SK-N-SH treated with all-trans-retinoic acid at 6 μM for 48 hours (cell line): ENCODE results near the gene RBMS3.

Experiments used
- CSDC2 ChIP-seq: fragments of 250-450 bp; sonication (Bioruptor Pico); IDR thresholded peaks from 2 replicates; pipeline ENCODE4 v1.5.0; 2020; ENCODE audit warnings: mild to moderate bottlenecking, moderate library complexity
- ESRRG ChIP-seq: fragments of 250-450 bp; sonication (Bioruptor Pico); IDR thresholded peaks from 2 replicates; pipeline ENCODE4 v1.6.1; 2021; ENCODE audit warnings: mild to moderate bottlenecking
- GLIS3 ChIP-seq: fragments of 250-450 bp; sonication (Bioruptor Pico); IDR thresholded peaks from 2 replicates; pipeline ENCODE4 v1.5.0; 2020; ENCODE audit warnings: mild to moderate bottlenecking, moderate library complexity
- SNAI2 ChIP-seq: fragments of 250-450 bp; sonication (Bioruptor Pico); IDR thresholded peaks from 2 replicates; pipeline ENCODE4 v1.5.0; 2020; ENCODE audit warnings: mild to moderate bottlenecking, moderate library complexity
- TCF4 ChIP-seq: fragments of 250-450 bp; sonication (Bioruptor Pico); IDR thresholded peaks from 2 replicates; pipeline ENCODE4 v1.8.0; 2021; ENCODE audit warnings: mild to moderate bottlenecking, moderate library complexity, borderline replicate concordance
- ZC3H10 ChIP-seq: fragments of 250-450 bp; sonication (Bioruptor Pico); IDR thresholded peaks from 2 replicates; pipeline ENCODE4 v1.5.1; 2021; ENCODE audit warnings: mild to moderate bottlenecking, moderate library complexity
- ZFP3 ChIP-seq: fragments of 250-450 bp; sonication (Bioruptor Pico); IDR thresholded peaks from 2 replicates; pipeline ENCODE4 v1.5.0; 2020; ENCODE audit warnings: mild to moderate bottlenecking, moderate library complexity
- ZFP30 ChIP-seq: fragments of 450-650 bp; formaldehyde crosslinking; IDR thresholded peaks from 2 replicates; pipeline ENCODE4 v1.5.0; 2022; ENCODE audit warnings: mild to moderate bottlenecking, moderate library complexity
- ZNF565 ChIP-seq: fragments of 450-650 bp; formaldehyde crosslinking; conservative IDR thresholded peaks from 2 replicates; pipeline ENCODE4 v1.5.0; 2020; ENCODE audit warnings: low read depth, mild to moderate bottlenecking, moderate library complexity
- ZNF70 ChIP-seq: fragments of 450-650 bp; formaldehyde crosslinking; IDR thresholded peaks from 2 replicates; pipeline ENCODE4 v1.5.0; 2020; ENCODE audit warnings: mild to moderate bottlenecking, moderate library complexity
- TF ChIP-seq, protein P1 (sequence below): fragments of 250-450 bp; sonication (Bioruptor Pico); IDR thresholded peaks from 2 replicates; pipeline ENCODE4 v1.8.0; 2020; ENCODE audit warnings: mild to moderate bottlenecking, moderate library complexity, borderline replicate concordance

DNA sequence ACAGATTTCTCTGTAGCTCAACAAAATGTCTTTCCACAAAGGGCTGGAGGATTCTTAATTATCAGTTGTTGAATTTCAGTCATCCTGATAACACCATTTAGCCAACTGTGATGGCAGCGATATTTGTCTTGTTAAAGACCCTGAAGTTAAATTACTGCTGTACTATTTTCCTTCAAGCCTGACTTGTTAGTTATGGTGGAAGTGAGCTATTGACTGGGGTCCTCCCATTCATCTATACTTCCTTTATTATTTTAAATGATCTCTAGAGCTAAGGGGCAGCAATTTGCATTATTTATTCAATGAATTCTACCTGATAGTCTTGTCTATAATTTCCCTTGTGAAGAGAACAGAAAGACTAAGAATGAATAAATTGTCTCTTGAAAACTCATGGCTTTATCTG is 64.1 kb downstream of the RBMS3 start:
- TF ChIP-seq ZFP3 (CRISPR knock-in tag) (no peak), ZC3H10 (CRISPR knock-in tag) (no peak), ESRRG (no peak), ZFP30 (CRISPR knock-in tag) (no peak), ZNF565 (CRISPR knock-in tag) (no peak), GLIS3 (CRISPR knock-in tag) (no peak), TCF4 (CRISPR knock-in tag) (no peak), SNAI2 (CRISPR knock-in tag) (no peak), ZNF70 (CRISPR knock-in tag) (no peak), CSDC2 (no peak)
- TF ChIP-seq, protein P1, sequence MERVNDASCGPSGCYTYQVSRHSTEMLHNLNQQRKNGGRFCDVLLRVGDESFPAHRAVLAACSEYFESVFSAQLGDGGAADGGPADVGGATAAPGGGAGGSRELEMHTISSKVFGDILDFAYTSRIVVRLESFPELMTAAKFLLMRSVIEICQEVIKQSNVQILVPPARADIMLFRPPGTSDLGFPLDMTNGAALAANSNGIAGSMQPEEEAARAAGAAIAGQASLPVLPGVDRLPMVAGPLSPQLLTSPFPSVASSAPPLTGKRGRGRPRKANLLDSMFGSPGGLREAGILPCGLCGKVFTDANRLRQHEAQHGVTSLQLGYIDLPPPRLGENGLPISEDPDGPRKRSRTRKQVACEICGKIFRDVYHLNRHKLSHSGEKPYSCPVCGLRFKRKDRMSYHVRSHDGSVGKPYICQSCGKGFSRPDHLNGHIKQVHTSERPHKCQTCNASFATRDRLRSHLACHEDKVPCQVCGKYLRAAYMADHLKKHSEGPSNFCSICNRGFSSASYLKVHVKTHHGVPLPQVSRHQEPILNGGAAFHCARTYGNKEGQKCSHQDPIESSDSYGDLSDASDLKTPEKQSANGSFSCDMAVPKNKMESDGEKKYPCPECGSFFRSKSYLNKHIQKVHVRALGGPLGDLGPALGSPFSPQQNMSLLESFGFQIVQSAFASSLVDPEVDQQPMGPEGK (CRISPR knock-in tag) = no peak
